ENCODE results near the gene PHETA1.
"Not testable (repeated sequence)": the region's sequence is repeated elsewhere in the genome, so short reads cannot be mapped to it uniquely, and the experiment has no call there.

The PHETA1 gene

GRCh38 chr12:111386885-111387284 is 18.0 kb upstream of the PHETA1 start:
- H3K36me3 ChIP-seq, result no peaks in the 10 kb centered on the region
- H3K27ac ChIP-seq, result no peak overlapping the region
- H3K9me3 ChIP-seq, result no peaks in the 10 kb centered on the region
- no peaks in the 10 kb centered on the region for H3K4me1 ChIP-seq (ENCODE audit: control insufficient read depth in 1 of 2, insufficient read depth in 1 of 2, low read depth in 1 of 2, low read length in 1 of 2)
- no peak for TF ChIP-seq CTCF (IDR thresholded peaks at IDR 0.05)
- H3K4me3 ChIP-seq (ENCODE audit: low read depth in 1 of 2, low read length in 1 of 2), result no peak overlapping the region
- no peaks in the 10 kb centered on the region for H3K27me3 ChIP-seq

- no peaks in the 10 kb centered on the region for H3K36me3 ChIP-seq
- no peaks in the 10 kb centered on the region for H3K9me3 ChIP-seq
- no peak overlapping the region for H3K27ac ChIP-seq
- H3K4me1 ChIP-seq (ENCODE audit: control insufficient read depth in 1 of 2, insufficient read depth in 1 of 2, low read depth in 1 of 2, low read length in 1 of 2), result no peaks in the 10 kb centered on the region
- H3K27me3 ChIP-seq, result no peaks in the 10 kb centered on the region
- TF ChIP-seq CTCF (IDR thresholded peaks at IDR 0.05), result no peak
- H3K4me3 ChIP-seq (ENCODE audit: low read depth in 1 of 2, low read length in 1 of 2), result no peak overlapping the region
These were observed 15.7 kb upstream of the PHETA1 start for GRCh38 chr12:111384596-111384995.

- H3K4me1 ChIP-seq (ENCODE audit: control insufficient read depth in 1 of 2, insufficient read depth in 1 of 2, low read depth in 1 of 2, low read length in 1 of 2), result no peaks in the 10 kb centered on the region
- H3K27me3 ChIP-seq, result no peaks in the 10 kb centered on the region
- H3K36me3 ChIP-seq, result no peaks in the 10 kb centered on the region
- no peaks in the 10 kb centered on the region for H3K9me3 ChIP-seq
- TF ChIP-seq CTCF (IDR thresholded peaks at IDR 0.05), result no peak
- H3K4me3 ChIP-seq (ENCODE audit: low read depth in 1 of 2, low read length in 1 of 2), result no peak overlapping the region
- H3K27ac ChIP-seq, result no peak overlapping the region
These were observed 11.2 kb upstream of the PHETA1 start for GRCh38 chr12:111379942-111380554.

GRCh38 chr12:111377440-111377839 is 8.5 kb upstream of the PHETA1 start:
- H3K27ac ChIP-seq, result no peak overlapping the region
- no peaks in the 10 kb centered on the region for H3K36me3 ChIP-seq
- no peak overlapping the region for H3K4me3 ChIP-seq (ENCODE audit: low read depth in 1 of 2, low read length in 1 of 2)
- no peaks in the 10 kb centered on the region for H3K9me3 ChIP-seq
- H3K27me3 ChIP-seq, result no peaks in the 10 kb centered on the region
- H3K4me1 ChIP-seq (ENCODE audit: control insufficient read depth in 1 of 2, insufficient read depth in 1 of 2, low read depth in 1 of 2, low read length in 1 of 2), result no peaks in the 10 kb centered on the region
- TF ChIP-seq CTCF (IDR thresholded peaks at IDR 0.05), result no peak

GRCh38 chr12:111373231-111373630 is 4.3 kb upstream of the PHETA1 start:
- H3K36me3 ChIP-seq; H3K9me3 ChIP-seq; H3K4me3 ChIP-seq (ENCODE audit: low read depth in 1 of 2, low read length in 1 of 2); H3K27ac ChIP-seq: not testable (repeated sequence)
- Histone ChIP-seq H3K4me1 (ENCODE audit: control insufficient read depth in 1 of 2, insufficient read depth in 1 of 2, low read depth in 1 of 2, low read length in 1 of 2) (peaks cover 4 to 15% of the 10 kb centered on the region in 2 experiments), H3K27me3 (peaks cover 23% of the 10 kb centered on the region)

GRCh38 chr12:111369496-111370220 is 763 bp upstream of the PHETA1 start:
- TF ChIP-seq CTCF (IDR thresholded peaks at IDR 0.05), result no peak
- Histone ChIP-seq H3K9me3 (no peaks in the 10 kb centered on the region), H3K27ac (no peak overlapping the region), H3K4me1 (ENCODE audit: control insufficient read depth in 1 of 2, insufficient read depth in 1 of 2, low read depth in 1 of 2, low read length in 1 of 2) (peaks cover 9 to 20% of the 10 kb centered on the region in 2 experiments), H3K4me3 (ENCODE audit: low read depth in 1 of 2, low read length in 1 of 2) (peak overlapping the region in 1 of 2 experiments; percentile 57), H3K27me3 (peaks cover 37% of the 10 kb centered on the region), H3K36me3 (no peaks in the 10 kb centered on the region)
